Left renal pelvis (tissue), 4 donors: ENCODE data around the gene TMPRSS13. TPM values are rescaled to one million over a fixed set of nuclear protein-coding genes. Genes with fewer than 3 reads are reported as not detected.
"Not testable (repeated sequence)": the region's sequence is repeated elsewhere in the genome, so short reads cannot be mapped to it uniquely, and the experiment has no call there.

Experiments used
- DNase-seq, 4 donors: peaks; one replicate each; pipeline ENCODE4 v3.0.0-alpha.2; 2013; ENCODE audit warnings: low read depth in 4 of 4, low spot score in 3 of 4
- polyA plus RNA-seq, 4 donors: library from polyadenylated mRNA; unstranded; fragments of 120-200 nt; gene quantifications; one replicate each; pipeline ENCODE4 v1.2.1, GENCODE V29; 2013; ENCODE audit not compliant: insufficient read length in 4 of 4

The TMPRSS13 gene
- polyA plus RNA-seq, 4 donors: 0.31 to 0.84 (median 0.72) TPM

GRCh38 chr11:117875382-117876058, 53.7 kb downstream of the TMPRSS13 start:
- DNase-seq: no peak

- DNase-seq: no peak
Measured at GRCh38 chr11:117874910-117875381, 54.3 kb downstream of the TMPRSS13 start.

DNA sequence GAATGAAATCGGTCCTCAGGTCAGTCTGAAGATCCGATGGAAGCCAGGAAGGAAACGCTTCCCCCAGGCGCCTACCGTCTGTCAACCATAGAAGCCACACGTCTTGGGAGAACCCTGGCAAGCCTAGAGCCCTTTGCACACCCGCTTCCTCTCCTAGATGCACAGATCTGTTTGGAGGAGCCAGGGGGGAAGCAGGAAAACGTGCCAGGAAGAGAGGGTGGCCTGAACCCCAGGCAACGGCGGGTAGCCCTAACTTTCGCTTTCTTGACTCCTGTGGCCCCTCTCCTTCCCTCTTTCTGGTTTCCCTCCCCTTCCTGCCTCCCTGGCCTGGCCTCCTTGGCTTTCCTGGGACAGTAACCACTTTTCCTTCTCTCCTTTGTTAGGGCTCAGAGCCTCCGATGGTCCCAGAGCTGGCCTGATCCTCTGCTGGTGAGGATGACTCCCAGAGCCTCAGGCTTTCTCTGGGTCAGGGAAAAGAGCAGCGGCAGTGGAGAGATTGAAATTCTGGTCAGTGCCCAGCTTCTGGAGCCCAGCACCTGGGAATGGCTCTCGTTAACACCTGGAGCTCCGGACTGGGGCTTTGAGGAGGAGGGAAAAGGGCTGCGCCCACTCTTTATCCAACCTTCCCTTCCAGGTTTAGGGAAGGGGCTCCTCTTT, 54.8 kb downstream of the TMPRSS13 start:
- DNase-seq: no peak

- no peak for DNase-seq
Measured at GRCh38 chr11:117873828-117874125, 55.4 kb downstream of the TMPRSS13 start.

- no peak for DNase-seq
Measured at GRCh38 chr11:117872975-117873827, 56.0 kb downstream of the TMPRSS13 start.

DNA sequence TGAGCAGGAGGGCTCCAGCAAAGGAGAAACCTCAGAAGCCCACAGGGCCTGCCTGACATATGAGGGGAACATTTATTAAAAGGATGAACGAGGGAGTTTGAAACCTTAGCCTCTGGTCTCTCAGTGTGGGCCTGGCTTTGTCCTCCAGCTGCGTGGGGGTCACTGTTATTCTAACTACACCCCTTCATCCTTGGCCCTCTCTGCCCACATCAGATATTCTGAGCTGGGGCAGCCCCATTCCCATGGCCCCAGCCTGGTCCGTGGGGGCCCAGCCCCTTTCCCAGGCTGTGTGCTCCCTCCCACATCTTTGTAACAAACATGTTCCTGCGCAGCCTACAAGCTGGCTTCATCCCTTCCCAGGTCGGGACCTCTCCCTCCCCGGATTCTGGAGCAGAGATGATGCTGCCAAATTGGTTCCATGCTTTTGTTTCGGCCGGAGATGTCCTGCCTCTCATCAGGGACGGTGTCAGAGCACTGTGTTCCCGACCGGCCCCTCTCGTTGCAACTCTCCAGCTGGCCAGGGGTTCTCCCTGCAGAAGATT, 56.7 kb downstream of the TMPRSS13 start:
- no peak for DNase-seq

GRCh38 chr11:117871784-117872183, 57.4 kb downstream of the TMPRSS13 start:
- no peak for DNase-seq

- no peak for DNase-seq
Measured at GRCh38 chr11:117871160-117871559, 58.0 kb downstream of the TMPRSS13 start.

GRCh38 chr11:117870103-117870952, 58.9 kb downstream of the TMPRSS13 start:
- DNase-seq: no peak

DNA sequence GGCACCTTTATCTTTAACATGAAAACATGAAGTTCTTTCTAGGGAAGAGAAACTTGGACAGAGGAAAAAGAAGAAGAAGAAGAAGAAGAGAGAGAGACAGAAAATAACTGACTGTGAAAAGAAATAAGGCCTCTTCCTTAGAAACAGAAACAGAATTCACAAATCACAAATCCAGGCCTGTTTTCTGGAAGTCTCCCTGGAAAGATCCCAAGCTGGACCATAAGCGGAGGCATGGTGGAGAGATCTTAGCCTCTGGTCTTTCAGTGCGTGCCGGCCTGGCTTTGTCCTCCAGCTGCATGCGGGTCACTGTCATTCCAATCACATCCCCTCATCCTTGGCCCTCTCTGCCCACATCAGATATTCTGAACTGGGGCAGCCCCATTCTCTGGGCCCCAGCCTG, 59.6 kb downstream of the TMPRSS13 start:
- DNase-seq: no peak

DNA sequence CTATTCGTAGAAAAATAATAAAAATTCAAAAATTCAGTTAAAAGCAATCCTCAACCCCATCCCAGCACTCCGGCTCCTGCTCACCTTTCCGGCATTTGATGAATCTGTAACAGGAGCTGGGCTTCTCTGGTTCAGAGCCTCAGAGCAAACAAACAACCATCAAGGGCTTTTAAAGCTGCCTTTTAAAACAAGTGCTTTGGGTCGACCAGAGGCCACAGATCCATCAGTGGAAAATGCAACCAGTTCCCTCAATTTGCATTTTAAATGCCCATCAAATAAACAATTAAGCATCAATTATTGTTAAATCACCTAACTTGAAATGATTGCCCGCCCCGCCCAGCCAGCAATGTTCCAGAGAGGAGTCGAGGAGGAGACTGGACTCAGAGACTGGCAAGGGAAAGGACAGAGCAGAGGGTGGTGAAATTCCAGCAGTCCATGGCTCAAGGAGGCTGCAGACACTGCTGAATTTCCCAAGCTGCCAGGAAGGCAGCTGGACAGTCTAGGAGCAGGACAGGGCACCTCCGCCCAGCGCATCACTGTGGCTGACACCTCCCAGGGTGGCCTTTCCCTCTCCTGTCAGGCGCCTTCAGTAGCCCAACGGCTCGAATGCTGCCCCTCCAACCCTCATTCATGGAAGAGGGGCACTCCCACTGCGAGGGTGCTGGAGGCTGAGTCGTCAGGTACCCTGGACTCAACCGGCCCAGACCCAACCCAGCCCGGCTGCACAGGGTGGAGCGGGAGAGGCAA, 60.2 kb downstream of the TMPRSS13 start:
- no peak for DNase-seq

DNA sequence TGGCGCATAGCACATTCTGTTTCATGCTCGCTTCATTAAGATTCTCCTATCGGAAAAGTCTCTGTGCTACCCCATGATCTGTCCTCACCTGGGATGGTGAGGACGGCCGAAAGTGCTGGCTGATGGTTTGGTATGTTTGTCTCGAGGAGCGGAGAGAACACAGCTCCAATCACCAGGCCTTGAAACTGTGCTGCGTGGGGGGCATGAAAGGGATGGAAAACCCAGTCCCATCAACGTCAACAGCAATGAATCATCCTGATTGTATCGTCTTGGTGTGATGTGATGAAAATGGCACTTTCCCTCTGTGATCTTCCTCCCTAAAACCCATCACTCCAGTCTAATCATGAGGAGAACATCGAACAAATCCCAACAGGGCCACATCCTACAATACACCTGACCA, 61.1 kb downstream of the TMPRSS13 start:
- DNase-seq: no peak

DNA sequence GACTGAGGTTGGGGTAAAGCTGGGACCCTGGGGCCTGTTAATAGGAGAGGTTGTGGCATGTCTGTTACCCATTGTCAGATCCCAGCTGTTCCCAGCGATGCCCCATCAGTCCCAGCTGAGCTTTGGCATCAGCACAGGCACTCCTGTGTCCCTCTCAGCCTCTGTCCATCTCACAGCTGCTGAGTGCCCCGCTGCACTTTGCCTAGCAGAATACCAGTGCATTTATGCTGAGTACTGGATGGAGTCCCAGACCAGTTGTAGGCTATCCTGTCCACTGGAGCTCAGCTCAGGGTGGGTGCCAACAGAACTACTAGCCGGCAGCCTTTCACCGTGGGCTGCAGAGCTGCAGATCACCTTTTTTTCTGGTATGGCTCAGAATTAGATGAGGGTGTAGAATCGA, 62.7 kb downstream of the TMPRSS13 start:
- DNase-seq: no peak

DNA sequence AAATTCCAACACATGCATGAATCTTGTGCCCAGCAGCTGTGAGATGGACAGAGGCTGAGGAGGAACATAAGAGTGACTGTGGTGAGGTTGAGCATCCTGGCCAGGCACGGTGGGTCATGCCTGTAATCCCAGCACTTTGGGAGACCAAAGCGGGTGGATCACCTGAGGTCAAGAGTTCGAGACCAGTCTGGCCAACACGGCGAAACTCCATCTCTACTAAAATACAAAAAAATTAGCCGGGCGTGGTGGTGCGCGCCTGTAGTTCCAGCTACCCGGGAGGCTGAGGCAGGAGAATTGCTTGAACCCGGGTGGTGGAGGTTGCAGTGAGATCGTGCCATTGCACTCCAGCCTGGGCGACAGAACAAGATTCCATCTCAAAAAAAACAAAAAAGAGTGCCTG, 63.7 kb downstream of the TMPRSS13 start:
- not testable (repeated sequence) for DNase-seq

DNA sequence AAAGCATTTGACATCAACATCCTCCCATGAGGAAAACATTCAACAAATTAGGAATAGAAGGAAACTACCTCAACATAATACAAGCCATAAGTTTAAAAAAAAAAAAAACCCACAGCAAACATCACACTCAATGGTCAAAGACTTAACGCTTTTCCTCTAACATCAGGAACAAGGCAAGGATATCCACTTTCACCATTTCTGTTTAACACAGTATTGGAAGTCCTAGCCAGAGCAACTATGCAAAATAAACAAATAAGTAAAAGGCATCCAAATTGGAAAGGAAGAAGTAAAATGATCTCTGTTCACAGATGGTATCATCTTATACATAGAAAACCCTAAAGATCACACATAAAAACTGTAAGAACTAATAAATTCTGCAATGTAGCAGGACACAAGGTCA, 65.8 kb downstream of the TMPRSS13 start:
- DNase-seq: no peak

GRCh38 chr11:117862753-117863152, 66.4 kb downstream of the TMPRSS13 start:
- DNase-seq: no peak

DNA sequence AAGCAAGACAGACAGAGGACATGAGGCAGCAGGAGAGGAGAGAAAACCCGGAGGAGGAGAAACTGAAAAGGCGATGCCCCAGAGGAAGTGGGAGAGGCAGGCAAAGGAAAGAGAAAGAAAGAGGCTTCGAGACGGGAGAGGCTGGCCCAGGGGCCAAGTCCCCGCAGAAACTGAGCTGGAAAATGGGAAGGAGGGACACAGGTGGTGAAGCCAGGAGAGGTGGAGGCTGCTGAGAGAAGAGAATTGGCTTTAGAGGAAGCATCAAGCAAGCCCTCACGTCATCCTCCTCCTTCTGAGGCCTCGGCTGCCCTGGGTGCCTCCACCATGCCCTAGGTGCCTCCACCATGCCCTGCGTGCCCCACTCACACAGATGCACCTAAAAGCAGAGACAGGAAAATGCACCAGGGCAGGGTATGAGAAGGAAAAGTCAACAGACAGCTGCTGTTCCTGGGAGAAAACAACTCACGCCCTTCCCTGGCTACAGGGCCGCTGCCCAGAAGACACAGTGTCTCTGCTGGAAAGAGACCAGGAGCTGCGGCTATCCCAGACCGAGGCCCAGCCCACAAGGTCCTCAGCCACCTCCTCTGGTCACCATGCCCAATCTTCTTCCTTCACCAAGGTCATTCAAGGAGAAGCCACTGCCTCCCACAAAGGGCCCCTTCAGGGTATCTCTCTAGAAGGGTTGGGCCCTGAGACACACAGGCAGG, 67.0 kb downstream of the TMPRSS13 start:
- DNase-seq: no peak

GRCh38 chr11:117861151-117862018, 67.8 kb downstream of the TMPRSS13 start:
- DNase-seq: no peak
